OCI-LY7 (cell line): ENCODE results near the gene FCMR. TPM values are rescaled to one million over a fixed set of nuclear protein-coding genes. Genes with fewer than 3 reads are reported as not detected.

Experiments used
- BruUV-seq: library from RNA; stranded (reverse); fragments of 400-500 nt; replicated peaks from 2 replicates; lab custom pipeline; 2021; lab: Mats Ljungman, UMichigan
- CTCF ChIA-PET: fragments of 300-600 bp; sonication (Branson Sonifier 250); formaldehyde crosslinking; loops from one replicate; lab custom pipeline; 2022; ENCODE audit warnings: antibody characterized with exemption; ENCODE audit not compliant: unreplicated experiment; lab: Charles Lee
- POLR2A ChIA-PET: fragments of 300-600 bp; sonication (Branson Sonifier 250); formaldehyde crosslinking; loops from one replicate; lab custom pipeline; 2022; ENCODE audit warnings: antibody characterized with exemption; lab: Charles Lee
- DNase-seq: peaks from one replicate; pipeline ENCODE4 v3.0.0-alpha.2; 2015; ENCODE audit warnings: low spot score
- H2AFZ ChIP-seq: fragments of 200-600 bp; sonication (generic), shearing (Covaris generic); 2 replicates; pipeline ENCODE4 v1.6.1; 2014; ENCODE audit warnings: mild to moderate bottlenecking, antibody characterized with exemption, low read length, moderate library complexity
- H3K27ac ChIP-seq: fragments of 200-600 bp; sonication (generic); 2 replicates; pipeline ENCODE4 v1.5.1; 2014; ENCODE audit warnings: mixed run types, low read depth, mild to moderate bottlenecking, moderate library complexity, low read length, inconsistent platforms; ENCODE audit not compliant: poor library complexity, severe bottlenecking
- H3K36me3 ChIP-seq: fragments of 200-600 bp; sonication (generic); 2 replicates; pipeline ENCODE4 v1.6.1; 2014; ENCODE audit warnings: mild to moderate bottlenecking, antibody characterized with exemption, low read length, moderate library complexity, mixed read lengths; ENCODE audit not compliant: insufficient read depth
- H3K4me1 ChIP-seq: fragments of 200-600 bp; sonication (generic); 2 replicates; pipeline ENCODE4 v1.5.1; 2014; ENCODE audit warnings: mild to moderate bottlenecking, low read length; ENCODE audit not compliant: insufficient read depth, poor library complexity, severe bottlenecking
- H3K4me2 ChIP-seq: fragments of 200-600 bp; sonication (generic); 2 replicates; pipeline ENCODE4 v1.6.1; 2014; ENCODE audit warnings: mild to moderate bottlenecking, low read length
- H3K4me3 ChIP-seq: fragments of 200-600 bp; sonication (generic); 2 replicates; pipeline ENCODE4 v1.5.1; 2014; ENCODE audit warnings: mild to moderate bottlenecking, low read depth, low read length; ENCODE audit not compliant: poor library complexity, severe bottlenecking
- H3K79me2 ChIP-seq: fragments of 200-600 bp; sonication (generic); 2 replicates; pipeline ENCODE4 v1.6.1; 2016; ENCODE audit warnings: low read depth, mild to moderate bottlenecking, low read length, moderate library complexity, mixed read lengths; ENCODE audit not compliant: insufficient read depth
- H3K9me2 ChIP-seq: fragments of 200-600 bp; sonication (generic); 2 replicates; pipeline ENCODE4 v1.6.1; 2016; ENCODE audit warnings: mild to moderate bottlenecking, low read length, mixed read lengths; ENCODE audit not compliant: insufficient read depth
- H3K9me3 ChIP-seq: fragments of 200-600 bp; sonication (generic); 2 replicates; pipeline ENCODE4 v1.6.1; 2014; ENCODE audit warnings: mild to moderate bottlenecking, mixed run types, low read length, mixed read lengths
- H4K20me1 ChIP-seq: fragments of 200-600 bp; sonication (generic); 2 replicates; pipeline ENCODE4 v1.6.1; 2014; ENCODE audit warnings: mild to moderate bottlenecking, antibody characterized with exemption, low read length, moderate library complexity, mixed read lengths; ENCODE audit not compliant: insufficient read depth
- EZH2phosphoT487 ChIP-seq: fragments of 200-600 bp; sonication (generic); IDR thresholded peaks from 2 replicates; pipeline ENCODE4 v1.6.1; 2018; ENCODE audit warnings: low read depth, borderline replicate concordance, mild to moderate bottlenecking, mixed run types, antibody characterized with exemption, low read length, moderate library complexity, mixed read lengths
- intact Hi-C: fragments of 100-400 bp; cut with micrococcal nuclease; formaldehyde crosslinking; loops from one replicate; pipeline ENCODE4 v1.10.0; 2022; ENCODE audit not compliant: unreplicated experiment
- total RNA-seq, 2 experiments: library from RNA; depleted of rRNA in 1 of 2; stranded (reverse); fragments of >200 nt in 1 of 2; shearing (Covaris generic) in 1 of 2; gene quantifications; 2 replicates each; pipeline ENCODE4 v1.2.3, GENCODE V29; 2014 to 2022
- TF ChIP-seq, protein P1 (sequence below): fragments of 200-600 bp; sonication (generic); conservative IDR thresholded peaks from 2 replicates; pipeline ENCODE4 v1.5.1; 2014; ENCODE audit warnings: mild to moderate bottlenecking, antibody characterized with exemption, low read length, moderate library complexity, mixed read lengths

The FCMR gene
- total RNA-seq, 2 experiments from 2014 or later: 5.2 to 9.2 TPM

GRCh38 chr1:206931709-206932108 lies 10.0 kb upstream of the FCMR start:
- peaks cover 17% of the 10 kb centered on the region for H3K4me1 ChIP-seq
- BruUV-seq: no TSS peak
- H3K4me2 ChIP-seq: no peak overlapping the region

GRCh38 chr1:206930210-206930798 lies 8.6 kb upstream of the FCMR start:
- Histone ChIP-seq H3K4me1 (peaks cover 20% of the 10 kb centered on the region), H3K4me3 (no peak overlapping the region)

More at GRCh38 chr1:206931709-206932108, 10.0 kb upstream of the FCMR start:
- ChIA-PET POLR2A (interaction anchor here (1.0 to 3.8 kb wide), 3 partner anchors 10 to 19 kb away, joined by 4 to 23 read pairs (median 4); partner anchors contain the start of gene FCMR), CTCF (interaction anchor here (0.8 to 1.5 kb wide), 5 partner anchors 10 to 301 kb away, joined by 3 to 6 read pairs (median 4); partner anchors contain the start of gene FCMR)
- no peak overlapping the region for H2AFZ ChIP-seq
- no peaks in the 10 kb centered on the region for H3K36me3 ChIP-seq
- intact Hi-C loops: loop anchor here (5.0 kb wide), 1 partner anchor 121 kb away; the partner anchor contains the start of genes PFKFB2 and YOD1
- H3K79me2 ChIP-seq: no peaks in the 10 kb centered on the region
- H3K9me2 ChIP-seq: no peaks in the 10 kb centered on the region
- H3K4me3 ChIP-seq: no peak overlapping the region
- DNase-seq: peak; percentile 25
- H3K27ac ChIP-seq: no peak overlapping the region
- TF ChIP-seq, protein P1, sequence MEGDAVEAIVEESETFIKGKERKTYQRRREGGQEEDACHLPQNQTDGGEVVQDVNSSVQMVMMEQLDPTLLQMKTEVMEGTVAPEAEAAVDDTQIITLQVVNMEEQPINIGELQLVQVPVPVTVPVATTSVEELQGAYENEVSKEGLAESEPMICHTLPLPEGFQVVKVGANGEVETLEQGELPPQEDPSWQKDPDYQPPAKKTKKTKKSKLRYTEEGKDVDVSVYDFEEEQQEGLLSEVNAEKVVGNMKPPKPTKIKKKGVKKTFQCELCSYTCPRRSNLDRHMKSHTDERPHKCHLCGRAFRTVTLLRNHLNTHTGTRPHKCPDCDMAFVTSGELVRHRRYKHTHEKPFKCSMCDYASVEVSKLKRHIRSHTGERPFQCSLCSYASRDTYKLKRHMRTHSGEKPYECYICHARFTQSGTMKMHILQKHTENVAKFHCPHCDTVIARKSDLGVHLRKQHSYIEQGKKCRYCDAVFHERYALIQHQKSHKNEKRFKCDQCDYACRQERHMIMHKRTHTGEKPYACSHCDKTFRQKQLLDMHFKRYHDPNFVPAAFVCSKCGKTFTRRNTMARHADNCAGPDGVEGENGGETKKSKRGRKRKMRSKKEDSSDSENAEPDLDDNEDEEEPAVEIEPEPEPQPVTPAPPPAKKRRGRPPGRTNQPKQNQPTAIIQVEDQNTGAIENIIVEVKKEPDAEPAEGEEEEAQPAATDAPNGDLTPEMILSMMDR: peak; percentile 33; the same call in 1 of the 2 replicates
- no peak for TF ChIP-seq EZH2phosphoT487
- H4K20me1 ChIP-seq: no peaks in the 10 kb centered on the region
- H3K9me3 ChIP-seq: no peaks in the 10 kb centered on the region

More at GRCh38 chr1:206930210-206930798, 8.6 kb upstream of the FCMR start:
- Histone ChIP-seq H3K27ac (no peak overlapping the region), H3K9me3 (no peaks in the 10 kb centered on the region), H3K36me3 (no peaks in the 10 kb centered on the region), H3K79me2 (no peaks in the 10 kb centered on the region), H3K9me2 (no peaks in the 10 kb centered on the region), H4K20me1 (no peaks in the 10 kb centered on the region), H3K4me2 (peak overlapping the region; percentile 27), H2AFZ (peak overlapping the region; percentile 81)
- intact Hi-C loops: loop anchor here (5.0 kb wide), 1 partner anchor 122 kb away; the partner anchor contains the start of genes PFKFB2 and YOD1
- CTCF ChIA-PET: interaction anchor here (0.6 to 1.5 kb wide), 4 partner anchors 17 to 299 kb away, joined by 3 to 6 read pairs (median 4); no protein-coding TSS in a partner anchor
- no TSS peak for BruUV-seq
- no peak for TF ChIP-seq EZH2phosphoT487
- TF ChIP-seq, protein P1: no peak
- POLR2A ChIA-PET: interaction anchor here (1.0 to 3.8 kb wide), 3 partner anchors 8 to 16 kb away, joined by 3 to 23 read pairs (median 4); partner anchors contain the start of genes FCMR and PIGR
- peak; percentile 51 for DNase-seq
